Measurements from ENCODE around the gene CCDC149.

- TF ChIP-seq, protein P1, sequence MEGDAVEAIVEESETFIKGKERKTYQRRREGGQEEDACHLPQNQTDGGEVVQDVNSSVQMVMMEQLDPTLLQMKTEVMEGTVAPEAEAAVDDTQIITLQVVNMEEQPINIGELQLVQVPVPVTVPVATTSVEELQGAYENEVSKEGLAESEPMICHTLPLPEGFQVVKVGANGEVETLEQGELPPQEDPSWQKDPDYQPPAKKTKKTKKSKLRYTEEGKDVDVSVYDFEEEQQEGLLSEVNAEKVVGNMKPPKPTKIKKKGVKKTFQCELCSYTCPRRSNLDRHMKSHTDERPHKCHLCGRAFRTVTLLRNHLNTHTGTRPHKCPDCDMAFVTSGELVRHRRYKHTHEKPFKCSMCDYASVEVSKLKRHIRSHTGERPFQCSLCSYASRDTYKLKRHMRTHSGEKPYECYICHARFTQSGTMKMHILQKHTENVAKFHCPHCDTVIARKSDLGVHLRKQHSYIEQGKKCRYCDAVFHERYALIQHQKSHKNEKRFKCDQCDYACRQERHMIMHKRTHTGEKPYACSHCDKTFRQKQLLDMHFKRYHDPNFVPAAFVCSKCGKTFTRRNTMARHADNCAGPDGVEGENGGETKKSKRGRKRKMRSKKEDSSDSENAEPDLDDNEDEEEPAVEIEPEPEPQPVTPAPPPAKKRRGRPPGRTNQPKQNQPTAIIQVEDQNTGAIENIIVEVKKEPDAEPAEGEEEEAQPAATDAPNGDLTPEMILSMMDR (conservative IDR thresholded peaks at IDR 0.05; ENCODE audit: low read depth, low read length) = no peak
- TF ChIP-seq EZH2phosphoT487 (IDR thresholded peaks at IDR 0.05; ENCODE audit: borderline replicate concordance, low read length) (no peak), EZH2 (IDR thresholded peaks at IDR 0.05; ENCODE audit: low read length, unreplicated experiment) (no peak)
Observed at GRCh38 chr4:24809815-24810405, 102.9 kb downstream of the CCDC149 start.
